SK-N-SH treated with all-trans-retinoic acid at 6 μM for 48 hours (cell line): ENCODE results near the gene JCAD.

Experiments
- ATAC-seq: fragments of 200-7000 bp; cut with Tn5 transposase; 3 replicates; pipeline ENCODE4 v1.9.1; 2020; ENCODE audit warnings: mild to moderate bottlenecking, moderate library complexity
- ARNTL ChIP-seq: fragments of 450-650 bp; formaldehyde crosslinking; IDR thresholded peaks from 2 replicates; pipeline ENCODE4 v1.5.0; 2020; ENCODE audit warnings: low read depth, mild to moderate bottlenecking, moderate library complexity, borderline replicate concordance
- BACH2 ChIP-seq: fragments of 250-450 bp; sonication (Bioruptor Pico); IDR thresholded peaks from 2 replicates; pipeline ENCODE4 v1.9.0; 2021; ENCODE audit warnings: mild to moderate bottlenecking, borderline replicate concordance
- CREB5 ChIP-seq: fragments of 250-450 bp; sonication (Bioruptor Pico); IDR thresholded peaks from 2 replicates; pipeline ENCODE4 v1.5.1; 2020; ENCODE audit warnings: low read depth, mild to moderate bottlenecking, moderate library complexity
- CSDC2 ChIP-seq: fragments of 250-450 bp; sonication (Bioruptor Pico); IDR thresholded peaks from 2 replicates; pipeline ENCODE4 v1.5.0; 2020; ENCODE audit warnings: mild to moderate bottlenecking, moderate library complexity
- CSRNP3 ChIP-seq: fragments of 250-450 bp; sonication (Bioruptor Pico); IDR thresholded peaks from 2 replicates; pipeline ENCODE4 v1.5.1; 2021; ENCODE audit warnings: mild to moderate bottlenecking, moderate library complexity
- ESRRG ChIP-seq: fragments of 250-450 bp; sonication (Bioruptor Pico); IDR thresholded peaks from 2 replicates; pipeline ENCODE4 v1.6.1; 2021; ENCODE audit warnings: mild to moderate bottlenecking
- GLIS3 ChIP-seq: fragments of 250-450 bp; sonication (Bioruptor Pico); IDR thresholded peaks from 2 replicates; pipeline ENCODE4 v1.5.0; 2020; ENCODE audit warnings: mild to moderate bottlenecking, moderate library complexity
- OSR1 ChIP-seq: fragments of 250-450 bp; sonication (Bioruptor Pico); IDR thresholded peaks from 2 replicates; pipeline ENCODE4 v1.8.0; 2022; ENCODE audit warnings: moderate library complexity, mild to moderate bottlenecking, inconsistent platforms
- POU6F1 ChIP-seq: fragments of 250-450 bp; sonication (Bioruptor Pico); IDR thresholded peaks from 2 replicates; pipeline ENCODE4 v1.8.0; 2021; ENCODE audit warnings: low read depth, mild to moderate bottlenecking, moderate library complexity, borderline replicate concordance
- RARB ChIP-seq: fragments of 250-450 bp; sonication (Bioruptor Pico); IDR thresholded peaks from 2 replicates; pipeline ENCODE4 v1.8.0; 2021; ENCODE audit warnings: mild to moderate bottlenecking, moderate library complexity
- TCF4 ChIP-seq: fragments of 250-450 bp; sonication (Bioruptor Pico); IDR thresholded peaks from 2 replicates; pipeline ENCODE4 v1.8.0; 2021; ENCODE audit warnings: mild to moderate bottlenecking, moderate library complexity, borderline replicate concordance
- TOX ChIP-seq: fragments of 250-450 bp; sonication (Bioruptor Pico); IDR thresholded peaks from 2 replicates; pipeline ENCODE4 v1.8.0; 2021; ENCODE audit warnings: mild to moderate bottlenecking, moderate library complexity, borderline replicate concordance
- TSHZ2 ChIP-seq: fragments of 250-450 bp; sonication (Bioruptor Pico); IDR thresholded peaks from 2 replicates; pipeline ENCODE4 v1.5.0; 2020; ENCODE audit warnings: mild to moderate bottlenecking, moderate library complexity
- ZC3H10 ChIP-seq: fragments of 250-450 bp; sonication (Bioruptor Pico); IDR thresholded peaks from 2 replicates; pipeline ENCODE4 v1.5.1; 2021; ENCODE audit warnings: mild to moderate bottlenecking, moderate library complexity
- ZFP3 ChIP-seq: fragments of 250-450 bp; sonication (Bioruptor Pico); IDR thresholded peaks from 2 replicates; pipeline ENCODE4 v1.5.0; 2020; ENCODE audit warnings: mild to moderate bottlenecking, moderate library complexity
- ZFP30 ChIP-seq: fragments of 450-650 bp; formaldehyde crosslinking; IDR thresholded peaks from 2 replicates; pipeline ENCODE4 v1.5.0; 2022; ENCODE audit warnings: mild to moderate bottlenecking, moderate library complexity
- ZNF565 ChIP-seq: fragments of 450-650 bp; formaldehyde crosslinking; conservative IDR thresholded peaks from 2 replicates; pipeline ENCODE4 v1.5.0; 2020; ENCODE audit warnings: low read depth, mild to moderate bottlenecking, moderate library complexity
- ZNF70 ChIP-seq: fragments of 450-650 bp; formaldehyde crosslinking; IDR thresholded peaks from 2 replicates; pipeline ENCODE4 v1.5.0; 2020; ENCODE audit warnings: mild to moderate bottlenecking, moderate library complexity
- ZNF8 ChIP-seq: fragments of 450-650 bp; formaldehyde crosslinking; IDR thresholded peaks from 2 replicates; pipeline ENCODE4 v1.5.0; 2020; ENCODE audit warnings: mild to moderate bottlenecking, moderate library complexity

Gene JCAD

GRCh38 chr10:30041196-30042105 is 17.9 kb downstream of the JCAD start:
- ATAC-seq, result no peak
- TF ChIP-seq OSR1 (CRISPR knock-in tag) (no peak), CSRNP3 (CRISPR knock-in tag) (no peak), ZC3H10 (no peak), ZNF565 (CRISPR knock-in tag) (no peak), CSDC2 (CRISPR knock-in tag) (no peak), ZFP30 (CRISPR knock-in tag) (no peak), ZFP3 (CRISPR knock-in tag) (no peak), TOX (CRISPR knock-in tag) (no peak)
- TF ChIP-seq, all 23 proteins: peak for 0

- TF ChIP-seq ESRRG (CRISPR knock-in tag) (no peak), CSDC2 (CRISPR knock-in tag) (no peak), CSRNP3 (CRISPR knock-in tag) (no peak), OSR1 (CRISPR knock-in tag) (no peak), ZFP30 (CRISPR knock-in tag) (no peak), ZC3H10 (no peak), GLIS3 (CRISPR knock-in tag) (no peak), TSHZ2 (CRISPR knock-in tag) (no peak), ZNF8 (no peak), ZFP3 (CRISPR knock-in tag) (no peak), POU6F1 (CRISPR knock-in tag) (no peak), ZNF70 (no peak), TCF4 (CRISPR knock-in tag) (no peak)
- ATAC-seq, result no peak
These were observed 18.8 kb downstream of the JCAD start for GRCh38 chr10:30040597-30040996.

- no peak for TF ChIP-seq CSDC2 (CRISPR knock-in tag)
- TF ChIP-seq RARB (CRISPR knock-in tag), result no peak
- no peak for TF ChIP-seq CREB5
- no peak for TF ChIP-seq ZNF565 (CRISPR knock-in tag)
- ATAC-seq, result no peak
These were observed 19.4 kb downstream of the JCAD start for GRCh38 chr10:30039988-30040387.

- TF ChIP-seq POU6F1 (CRISPR knock-in tag) (no peak), ARNTL (CRISPR knock-in tag) (no peak), CREB5 (no peak), OSR1 (CRISPR knock-in tag) (no peak), GLIS3 (CRISPR knock-in tag) (no peak), BACH2 (CRISPR knock-in tag) (no peak)
These were observed 19.8 kb downstream of the JCAD start for GRCh38 chr10:30039567-30039966.

More at GRCh38 chr10:30039567-30039966, 19.8 kb downstream of the JCAD start:
- no peak; the same call in 2 of the 3 replicates for ATAC-seq
